ENCODE results near the gene DNAH10.

The DNAH10 gene

DNA sequence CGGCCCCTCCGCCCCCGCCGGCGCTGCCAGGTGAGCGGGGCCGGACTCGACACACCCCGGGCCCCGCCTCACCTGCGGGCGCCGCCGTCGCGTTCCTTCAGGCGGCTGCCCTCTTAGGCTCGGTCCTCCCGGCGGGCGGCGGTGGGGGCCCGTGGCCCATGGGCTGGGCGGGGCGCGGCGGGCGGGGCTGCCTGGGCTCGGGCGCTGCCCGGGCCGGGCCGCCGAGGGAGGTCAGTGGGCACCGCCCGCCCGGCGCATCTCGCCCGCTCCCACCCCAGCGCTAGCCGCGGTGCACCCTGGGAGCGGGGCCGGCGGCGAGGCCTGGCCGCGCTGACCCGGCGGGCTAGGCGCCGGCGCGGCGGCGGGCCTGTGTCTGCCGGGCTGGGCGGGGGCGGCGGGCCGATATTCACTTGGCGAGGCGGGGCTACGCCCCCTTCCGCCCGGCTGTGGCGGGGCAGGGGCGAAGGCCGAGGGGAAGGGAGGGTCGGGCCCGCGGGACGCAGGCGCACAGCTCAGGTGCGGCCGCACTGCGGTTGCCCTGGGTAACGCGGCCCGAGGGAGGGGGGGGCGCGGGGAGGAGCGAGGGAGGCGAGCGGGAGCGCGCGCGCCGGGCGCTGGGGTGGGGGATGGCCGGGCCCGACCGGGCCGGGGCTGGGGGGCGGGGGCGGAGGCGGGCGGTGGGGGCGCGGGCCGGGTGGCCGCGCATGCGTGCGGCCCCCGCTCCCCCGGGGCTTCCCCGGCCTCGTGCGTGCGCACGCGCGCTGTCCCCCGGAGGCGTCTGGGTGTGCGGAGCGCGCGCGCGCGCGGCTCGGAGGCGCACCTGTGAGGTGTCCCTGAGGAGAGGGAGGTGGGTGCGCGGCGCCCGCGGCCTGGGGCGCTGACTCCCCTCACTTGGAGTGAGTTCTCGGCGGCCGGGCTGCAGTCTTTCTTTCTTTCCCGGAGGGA lies 210.6 kb downstream of the DNAH10 start, which contains the start of the genes CCDC92 and ZNF664:
Gene CCDC92, minus strand, starts transcription at position 375 of the 945 bp plus-strand sequence. CDS start 28,526 bp downstream, outside the sequence.
Gene ZNF664, plus strand, starts transcription at position 759 of the 945 bp plus-strand sequence. CDS start 38,930 bp downstream, outside the sequence.
- DNase-seq (ENCODE audit: low read depth), result peak; percentile 91

DNA sequence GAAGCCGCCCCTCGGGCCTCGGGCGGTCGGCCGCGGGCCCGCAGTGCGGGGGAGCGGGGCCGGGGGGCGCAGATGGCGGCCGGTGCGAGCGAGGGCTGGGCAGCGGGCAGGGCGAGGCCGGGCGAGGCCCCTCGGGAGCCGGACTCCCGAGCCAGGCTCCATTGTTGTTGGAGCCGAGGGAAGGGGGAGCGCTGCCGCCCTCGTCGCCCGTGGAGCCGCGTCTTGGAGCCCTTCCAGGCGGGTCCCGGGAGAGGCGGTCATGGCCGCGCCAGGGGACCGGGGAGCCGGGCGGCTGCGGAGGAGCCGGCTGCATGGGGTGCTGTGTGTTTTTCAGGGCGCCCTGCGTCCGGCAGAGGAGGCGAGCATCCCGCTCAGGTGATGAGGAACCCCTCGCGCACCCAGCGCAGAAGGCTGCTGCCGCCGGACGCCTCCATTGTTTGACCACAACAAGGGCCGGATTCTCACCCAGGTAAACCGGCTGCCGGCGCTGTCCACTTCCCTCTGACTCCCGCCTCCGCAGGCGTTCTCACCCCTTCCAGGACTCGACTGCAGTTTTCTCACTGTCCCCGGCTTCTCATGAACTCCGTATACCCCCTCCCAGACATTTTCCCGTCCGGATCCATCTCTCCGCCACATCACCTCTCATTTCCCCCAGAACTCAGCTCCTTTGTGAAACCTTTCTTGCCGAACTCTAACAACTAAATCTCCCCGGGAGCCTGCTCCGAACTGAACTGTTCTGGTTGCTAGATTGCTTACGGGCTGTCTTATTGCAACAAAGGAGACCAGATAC lies 211.6 kb downstream of the DNAH10 start:
- peak; percentile 49 for DNase-seq (ENCODE audit: low read depth)

DNA sequence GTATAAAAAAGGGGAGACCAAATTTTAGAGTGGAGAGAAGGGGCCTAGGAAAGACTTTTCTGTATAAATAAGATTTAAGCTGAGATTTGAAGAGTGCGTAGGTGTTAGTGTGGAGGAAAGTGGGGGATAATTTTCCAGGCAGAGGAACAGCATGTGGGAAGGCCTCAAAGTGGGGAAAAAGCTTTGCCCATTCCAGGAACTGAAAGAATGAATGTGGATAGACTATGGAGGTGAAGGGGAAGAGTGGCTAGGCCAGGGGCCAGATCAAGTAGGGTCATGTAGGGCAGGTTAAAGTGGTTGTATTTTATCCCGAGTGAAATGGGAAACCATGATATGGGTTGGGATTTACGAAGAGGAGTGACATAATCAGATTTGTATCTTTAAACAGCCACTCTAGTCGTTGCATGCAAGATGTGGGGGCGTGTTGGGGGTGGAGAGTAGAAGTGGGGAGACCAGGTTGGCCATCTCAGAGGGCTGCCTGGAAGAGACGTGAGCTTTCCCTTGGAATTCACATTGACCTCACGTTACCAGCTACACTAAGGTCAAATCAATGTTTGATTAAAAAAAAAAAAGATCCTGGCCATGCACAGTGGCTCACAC lies 214.2 kb downstream of the DNAH10 start:
- DNase-seq (ENCODE audit: low read depth), result no peak

DNA sequence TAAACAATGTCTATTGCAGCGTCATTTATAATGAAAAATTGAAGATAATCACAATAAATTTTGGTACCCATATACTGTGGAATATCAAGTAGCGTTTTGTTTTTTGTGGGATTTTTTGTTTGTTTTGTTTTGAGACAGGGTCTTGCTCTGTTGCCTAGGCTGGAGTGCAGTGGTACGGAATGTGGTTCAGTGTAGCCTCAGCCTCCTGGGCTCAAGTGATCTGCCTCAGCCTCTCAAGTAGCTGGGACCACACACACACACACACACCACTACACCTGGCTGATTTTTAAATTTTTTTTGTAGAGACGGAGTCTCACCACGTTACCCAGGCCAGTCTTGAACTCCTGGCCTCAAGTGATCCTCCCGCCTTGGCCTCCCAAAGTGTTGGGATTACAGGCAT lies 217.5 kb downstream of the DNAH10 start:
- no peak for DNase-seq (ENCODE audit: low read depth)

DNA sequence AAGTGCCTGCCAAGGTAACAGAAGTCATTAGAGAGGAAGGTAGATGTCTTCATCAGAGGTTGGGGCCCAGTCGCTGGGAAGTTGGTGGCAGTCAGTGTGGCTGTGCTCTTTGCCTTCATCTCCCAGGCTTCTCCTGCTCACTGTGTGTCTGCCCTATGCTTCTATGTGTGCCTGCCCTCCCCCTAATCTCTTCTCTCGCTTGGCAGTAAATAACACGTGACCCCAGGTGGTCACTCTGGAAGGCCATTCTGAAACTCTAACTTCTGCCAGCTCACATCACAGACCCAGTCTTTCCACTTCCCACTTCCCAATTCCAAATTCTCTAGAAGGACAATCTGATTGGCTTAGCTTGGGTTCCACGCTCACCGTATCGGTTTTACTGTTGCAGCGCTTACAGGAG lies 220.2 kb downstream of the DNAH10 start:
- no peak for DNase-seq (ENCODE audit: low read depth)

DNA sequence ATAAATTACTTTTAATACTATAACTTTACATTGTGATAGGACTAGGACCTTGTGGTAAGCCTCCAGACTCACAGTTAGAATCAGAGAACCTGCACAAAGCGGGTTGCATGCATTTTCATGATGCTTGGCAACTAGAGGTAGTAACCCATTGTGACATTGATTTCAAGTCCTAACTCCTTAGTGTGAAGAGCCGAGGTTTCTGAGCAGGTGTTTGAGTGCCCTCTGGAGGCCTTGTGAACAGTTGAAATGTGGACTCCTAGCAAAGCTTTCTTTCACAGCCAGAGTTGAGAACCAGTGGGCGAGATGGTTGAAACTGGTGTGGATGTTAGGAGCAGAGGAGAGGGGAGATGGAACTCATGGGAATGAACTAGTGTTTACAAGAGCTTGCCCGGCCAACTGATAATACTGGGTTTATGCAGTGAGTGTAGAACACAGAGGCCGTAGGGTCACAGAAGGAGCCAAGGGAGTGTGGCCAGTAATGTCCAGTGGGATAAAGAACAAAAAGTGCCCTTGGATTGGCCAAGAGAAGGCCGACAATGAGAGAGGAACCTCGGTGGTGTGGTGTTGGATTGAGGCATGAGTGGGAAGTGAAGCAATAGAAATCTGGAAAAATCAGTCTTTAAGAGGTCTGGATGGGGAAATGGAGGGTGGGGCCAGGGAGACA lies 221.9 kb downstream of the DNAH10 start:
- peak; percentile 83 for DNase-seq (ENCODE audit: low read depth)

DNA sequence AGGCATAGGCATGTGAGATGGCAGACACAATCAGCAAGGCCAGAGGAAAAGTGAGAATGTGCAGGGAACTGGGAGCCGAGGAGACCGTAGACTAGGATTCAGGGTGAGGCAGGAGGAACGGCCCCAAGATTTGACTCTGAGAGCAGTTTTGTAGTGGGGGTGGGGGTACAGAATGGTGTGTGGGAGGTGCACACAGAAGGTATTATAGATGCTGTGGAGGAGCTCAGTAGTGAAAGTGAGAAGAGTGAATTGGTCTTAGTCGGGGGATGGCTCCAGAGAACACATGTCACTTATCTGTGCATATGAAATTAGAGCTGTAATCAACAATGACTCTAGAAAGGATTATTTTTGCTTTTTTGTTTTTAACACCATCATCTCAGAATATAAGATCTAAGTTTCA lies 222.8 kb downstream of the DNAH10 start:
- DNase-seq (ENCODE audit: low read depth), result no peak
